HFFc6 (cell line): ENCODE results near the gene HS6ST2. TPM values are rescaled to one million over a fixed set of nuclear protein-coding genes. Genes with fewer than 3 reads are reported as not detected.
A peak's percentile ranks its signal among the peaks of the same experiment; 100 is the strongest.

Source experiments
- DNase-seq: peaks from one replicate; pipeline ENCODE4 v3.0.0-alpha.2; 2018
- H3K27ac Mint-ChIP-seq: 2 replicates; pipeline ENCODE4 v1.8.0; 2020; ENCODE audit warnings: mild to moderate bottlenecking, mixed read lengths
- H3K27me3 Mint-ChIP-seq: 2 replicates; pipeline ENCODE4 v1.8.0; 2021; ENCODE audit warnings: mild to moderate bottlenecking, moderate library complexity, mixed read lengths; ENCODE audit not compliant: insufficient read depth
- H3K36me3 Mint-ChIP-seq: 2 replicates; pipeline ENCODE4 v1.8.0; 2021; ENCODE audit warnings: low read depth, mixed read lengths
- H3K4me1 Mint-ChIP-seq: 2 replicates; pipeline ENCODE4 v1.8.0; 2020; ENCODE audit warnings: low read depth, mixed read lengths
- H3K4me3 Mint-ChIP-seq: 2 replicates; pipeline ENCODE4 v1.8.0; 2020; ENCODE audit warnings: mild to moderate bottlenecking, moderate library complexity, mixed read lengths
- H3K9me3 Mint-ChIP-seq: 2 replicates; pipeline ENCODE4 v1.8.0; 2020; ENCODE audit warnings: mild to moderate bottlenecking, mixed read lengths
- CTCF ChIP-seq: fragments of 200-600 bp; sonication (generic); IDR thresholded peaks from 2 replicates; pipeline ENCODE4 v1.5.0; 2021; ENCODE audit warnings: antibody characterized with exemption, mild to moderate bottlenecking
- long read RNA-seq: library from polyadenylated mRNA; unstranded; transcript quantifications from one replicate; pipeline ENCODE4 v2.0.0, GENCODE V29; 2019
- total RNA-seq, 6 experiments: library from RNA; stranded (reverse); fragmentation: NEBNext Ultra II Directional; extraction: Animal tissue kit (Norgen Biotek cat#: 25700); gene quantifications; 2 replicates in 1 of 6; 3 replicates in 5 of 6; pipeline ENCODE4 v1.2.3, GENCODE V29; 2021

The HS6ST2 gene
- not detected for total RNA-seq
- long read RNA-seq = 0 reads

GRCh38 chrX:132958091-132958703 lies at the start of gene HS6ST2:
Gene HS6ST2, minus strand, starts transcription at chrX:132958629.
- no peak for DNase-seq
- no peaks in the 10 kb centered on the region for H3K36me3 Mint-ChIP-seq
- no peaks in the 10 kb centered on the region for H3K4me1 Mint-ChIP-seq
- H3K9me3 Mint-ChIP-seq = peaks cover 11% of the 10 kb centered on the region; the same call in 1 of the 2 replicates
- no peaks in the 10 kb centered on the region; the same call in 1 of the 2 replicates for H3K27me3 Mint-ChIP-seq
- no peak within 1 kb of the TSS for H3K27ac Mint-ChIP-seq
- no peak within 1 kb of the TSS for H3K4me3 Mint-ChIP-seq
- no peak for TF ChIP-seq CTCF

DNA sequence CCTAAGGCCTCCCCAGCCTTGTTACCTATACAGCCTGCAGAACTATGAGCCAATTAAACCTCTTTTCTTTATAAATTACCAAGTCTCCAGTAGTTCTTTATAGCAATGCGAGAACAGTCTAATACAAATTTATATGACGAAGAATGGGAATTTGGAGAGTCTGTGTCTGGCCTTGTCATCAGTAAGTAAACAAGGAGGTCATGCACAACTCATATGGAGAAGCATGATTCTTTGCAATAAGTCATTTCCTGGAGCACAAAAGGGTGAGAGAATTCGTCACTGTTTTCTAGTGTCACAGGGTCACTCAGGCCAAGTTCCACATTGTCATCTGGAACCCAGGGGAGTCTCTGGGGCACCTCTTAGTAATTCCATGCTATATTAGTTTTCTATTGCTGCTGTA lies 49.0 kb upstream of the HS6ST2 start:
- no peak for TF ChIP-seq CTCF
- Mint-ChIP-seq H3K27me3 (peaks cover 1% of the 10 kb centered on the region; the same call in 1 of the 2 replicates), H3K27ac (no peak overlapping the region), H3K36me3 (no peaks in the 10 kb centered on the region), H3K9me3 (peaks cover 15% of the 10 kb centered on the region; the same call in 1 of the 2 replicates), H3K4me1 (no peaks in the 10 kb centered on the region), H3K4me3 (no peak overlapping the region)
- DNase-seq = no peak

GRCh38 chrX:133005616-133006015 lies 47.2 kb upstream of the HS6ST2 start:
- Mint-ChIP-seq H3K4me3 (no peak overlapping the region), H3K27ac (no peak overlapping the region), H3K27me3 (peaks cover 1% of the 10 kb centered on the region; the same call in 1 of the 2 replicates), H3K4me1 (no peaks in the 10 kb centered on the region), H3K36me3 (no peaks in the 10 kb centered on the region), H3K9me3 (peaks cover 15% of the 10 kb centered on the region; the same call in 1 of the 2 replicates)
- no peak for TF ChIP-seq CTCF
- DNase-seq = no peak

DNA sequence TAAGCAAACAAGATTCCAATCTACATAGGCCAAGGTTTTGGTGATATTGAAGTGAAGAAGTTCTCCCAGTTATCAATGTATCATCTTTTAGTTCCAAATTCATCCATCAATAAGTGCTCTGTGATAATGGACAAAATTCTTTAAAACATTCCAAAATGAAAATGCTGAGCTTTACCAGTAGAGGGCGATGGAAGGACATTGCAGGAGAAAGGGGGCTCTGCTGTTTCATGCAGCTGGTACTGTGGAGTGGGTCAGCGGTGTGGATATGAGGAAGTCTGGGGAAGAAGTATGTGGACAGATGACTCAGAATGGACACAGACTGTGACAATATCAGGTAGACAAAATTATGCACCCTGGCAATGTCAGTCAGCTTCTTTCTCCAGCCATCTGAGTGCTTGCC lies 46.6 kb upstream of the HS6ST2 start:
- Mint-ChIP-seq H3K4me1 (no peaks in the 10 kb centered on the region), H3K27me3 (peaks cover 1% of the 10 kb centered on the region; the same call in 1 of the 2 replicates), H3K4me3 (no peak overlapping the region), H3K9me3 (peaks cover 15% of the 10 kb centered on the region; the same call in 1 of the 2 replicates), H3K27ac (no peak overlapping the region), H3K36me3 (no peaks in the 10 kb centered on the region)
- no peak for DNase-seq
- TF ChIP-seq CTCF = peak; percentile 51; the same call in 1 of the 2 replicates

DNA sequence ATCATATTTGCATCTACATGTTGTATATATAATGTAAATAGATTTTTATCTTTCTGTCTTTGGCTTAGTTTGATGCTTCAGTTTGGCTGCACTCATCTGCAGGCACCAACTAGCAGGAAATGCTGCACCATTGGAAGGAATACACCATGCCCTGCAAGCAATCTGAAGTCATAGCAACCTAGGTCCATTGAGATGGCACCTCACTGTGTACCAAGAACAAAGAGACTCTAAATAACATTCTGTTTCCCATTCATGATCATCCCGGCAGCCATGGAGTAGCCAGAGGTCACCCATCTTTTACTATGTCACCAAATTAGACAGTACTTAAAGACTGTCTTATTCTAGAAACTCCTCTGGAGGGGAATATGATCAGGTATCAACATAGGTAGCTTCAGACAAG lies 40.8 kb upstream of the HS6ST2 start:
- Mint-ChIP-seq H3K27me3 (no peaks in the 10 kb centered on the region), H3K9me3 (peaks cover 6% of the 10 kb centered on the region; the same call in 1 of the 2 replicates), H3K36me3 (no peaks in the 10 kb centered on the region), H3K4me3 (no peak overlapping the region), H3K27ac (no peak overlapping the region), H3K4me1 (no peaks in the 10 kb centered on the region)
- no peak for DNase-seq
- TF ChIP-seq CTCF = no peak
